GM21423 (cell line): ENCODE results near the gene NME4.

Experiments used
- ATAC-seq: cut with Tn5 transposase; IDR thresholded peaks from one replicate; pipeline ENCODE4 v1.9.1; 2021; ENCODE audit warnings: mild to moderate bottlenecking, moderate library complexity; ENCODE audit not compliant: unreplicated experiment

NME4 gene

GRCh38 chr16:363110-363765 lies 33.8 kb upstream of the NME4 start:
- no peak for ATAC-seq

GRCh38 chr16:363766-364490 lies 33.1 kb upstream of the NME4 start:
- ATAC-seq, result no peak

GRCh38 chr16:364595-365491 lies 32.2 kb upstream of the NME4 start:
- no peak for ATAC-seq

GRCh38 chr16:366476-366875 lies 30.5 kb upstream of the NME4 start:
- ATAC-seq, result no peak

- ATAC-seq, result no peak
Observed at GRCh38 chr16:367333-367903, 29.6 kb upstream of the NME4 start.

GRCh38 chr16:368388-369158 lies 28.4 kb upstream of the NME4 start:
- ATAC-seq, result no peak

GRCh38 chr16:369275-369865 lies 27.6 kb upstream of the NME4 start:
- no peak for ATAC-seq

- ATAC-seq, result no peak
Observed at GRCh38 chr16:369866-370436, 27.0 kb upstream of the NME4 start.

GRCh38 chr16:370443-370842 lies 26.6 kb upstream of the NME4 start, which contains the start of gene MRPL28:
TSS of gene MRPL28 (minus strand) at chr16:370538. CDS start at chr16:370218, 320 bp downstream.
- ATAC-seq, result peak; percentile 80

- ATAC-seq, result no peak
Observed at GRCh38 chr16:370979-371514, 26.0 kb upstream of the NME4 start.

- ATAC-seq, result no peak
Observed at GRCh38 chr16:371515-372301, 25.3 kb upstream of the NME4 start.

GRCh38 chr16:372302-372983 lies 24.6 kb upstream of the NME4 start:
- ATAC-seq, result no peak

- no peak for ATAC-seq
Observed at GRCh38 chr16:373020-373598, 23.9 kb upstream of the NME4 start.

- no peak for ATAC-seq
Observed at GRCh38 chr16:373848-374615, 23.0 kb upstream of the NME4 start.

- no peak for ATAC-seq
Observed at GRCh38 chr16:374616-374926, 22.4 kb upstream of the NME4 start.

- ATAC-seq, result no peak
Observed at GRCh38 chr16:375212-375611, 21.8 kb upstream of the NME4 start.
